ENCODE results near the gene MRPL48.
"Not testable (repeated sequence)": the region's sequence is repeated elsewhere in the genome, so short reads cannot be mapped to it uniquely, and the experiment has no call there.

MRPL48 gene

DNA sequence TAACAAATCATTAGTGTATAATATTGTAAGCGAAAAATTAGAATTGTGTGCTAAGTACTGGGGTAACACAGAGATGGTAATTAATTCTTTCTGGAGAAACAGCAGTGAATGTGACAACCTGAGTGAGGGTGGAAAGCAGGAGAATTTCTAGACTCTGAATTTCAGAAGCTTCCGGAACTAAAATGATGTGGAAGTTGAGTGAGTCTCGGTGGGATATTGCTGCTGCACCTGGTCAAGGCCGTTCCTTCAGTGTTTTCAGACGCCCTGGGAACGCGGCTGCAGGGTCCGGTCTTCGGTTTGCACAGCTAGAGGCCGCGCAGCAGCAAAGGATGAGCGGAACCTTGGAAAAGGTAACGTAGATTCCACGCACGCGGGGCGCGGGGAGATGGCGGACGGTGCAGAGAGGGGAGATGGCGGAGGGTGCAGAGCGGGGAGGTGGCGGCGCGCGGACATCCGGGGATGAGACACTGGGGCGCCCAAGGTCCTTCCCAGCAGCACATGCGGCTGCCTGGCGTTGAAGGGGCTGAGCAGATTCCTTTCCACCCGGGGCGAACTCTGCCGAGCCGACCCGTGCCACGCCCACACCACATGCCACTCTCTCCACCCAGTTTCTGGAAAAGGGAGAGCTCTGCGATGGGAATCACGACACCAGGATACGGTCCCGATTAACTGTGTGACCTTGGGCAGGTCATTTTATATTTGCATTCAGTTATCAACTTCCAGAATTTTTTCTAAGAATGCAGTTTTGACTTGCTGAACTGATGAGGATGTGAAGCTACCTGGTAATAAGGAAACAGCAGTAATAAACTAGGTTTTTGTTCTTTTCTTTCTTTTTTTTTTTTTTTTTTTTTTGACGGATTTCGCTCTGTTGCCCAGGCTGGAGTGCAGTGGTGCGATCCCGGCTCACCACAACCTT is at the start of gene MRPL48:
TSS of gene MRPL48 (plus strand) at position 232 of the 916 bp plus-strand sequence. CDS start at position 330, 98 bp downstream.
- peak; percentile 92 for DNase-seq

DNA sequence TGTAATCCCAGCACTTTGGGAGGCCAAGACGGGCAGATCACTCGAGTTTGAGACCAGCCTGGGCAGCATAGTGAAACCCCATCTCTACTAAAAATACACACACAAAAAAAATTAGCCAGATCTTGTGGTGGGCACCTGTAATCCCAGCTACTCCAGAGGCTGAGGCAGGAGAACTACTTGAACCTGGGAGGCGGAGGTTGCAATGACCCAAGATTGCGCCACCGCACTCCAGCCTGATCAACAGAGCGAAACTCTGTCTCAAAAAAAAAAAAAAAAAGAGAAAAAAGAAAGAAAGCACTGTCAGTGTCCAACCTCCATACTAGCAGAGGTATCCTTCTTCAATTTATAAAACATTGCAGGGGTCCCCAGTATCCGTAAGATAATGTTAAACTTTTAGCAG is 44.6 kb upstream of the MRPL48 start:
- no peak for DNase-seq

DNA sequence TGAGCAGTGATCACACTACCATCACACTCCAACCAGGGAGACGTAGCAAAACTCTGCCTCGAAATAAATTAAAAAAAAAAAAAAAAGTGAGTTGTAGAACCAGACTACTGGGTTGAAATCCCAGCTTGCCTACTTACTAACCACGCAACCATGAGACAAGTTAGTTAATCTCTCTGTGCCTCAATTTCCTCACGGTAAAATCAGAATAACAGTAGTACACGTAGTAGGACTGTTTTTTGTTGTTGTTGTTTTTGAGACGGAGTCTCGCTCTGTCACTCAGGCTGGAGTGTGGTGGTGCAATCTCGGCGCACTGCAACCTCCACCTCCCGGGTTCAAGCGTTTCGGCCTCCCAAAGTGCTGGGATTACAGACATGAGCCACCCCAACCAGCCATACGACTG is 41.0 kb upstream of the MRPL48 start:
- no peak for DNase-seq

DNA sequence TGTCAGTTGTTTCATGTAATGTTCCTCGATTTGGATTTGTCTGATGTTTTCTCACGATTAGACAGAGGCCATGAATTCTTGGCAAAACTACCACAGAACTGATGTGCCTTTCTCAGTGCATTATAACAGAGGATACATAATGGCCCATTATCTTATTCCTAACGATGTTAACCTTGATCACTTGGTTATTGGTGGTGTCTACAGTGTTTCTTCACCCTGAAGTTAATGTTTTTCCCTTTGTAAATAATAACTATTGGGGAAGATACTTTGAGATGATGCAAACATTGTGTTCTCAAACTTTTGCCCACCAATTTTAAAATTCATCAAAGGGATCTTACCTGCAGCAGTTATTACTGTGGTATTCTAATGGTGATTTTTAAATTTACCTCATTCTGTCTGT is 39.9 kb upstream of the MRPL48 start:
- no peak for DNase-seq

DNA sequence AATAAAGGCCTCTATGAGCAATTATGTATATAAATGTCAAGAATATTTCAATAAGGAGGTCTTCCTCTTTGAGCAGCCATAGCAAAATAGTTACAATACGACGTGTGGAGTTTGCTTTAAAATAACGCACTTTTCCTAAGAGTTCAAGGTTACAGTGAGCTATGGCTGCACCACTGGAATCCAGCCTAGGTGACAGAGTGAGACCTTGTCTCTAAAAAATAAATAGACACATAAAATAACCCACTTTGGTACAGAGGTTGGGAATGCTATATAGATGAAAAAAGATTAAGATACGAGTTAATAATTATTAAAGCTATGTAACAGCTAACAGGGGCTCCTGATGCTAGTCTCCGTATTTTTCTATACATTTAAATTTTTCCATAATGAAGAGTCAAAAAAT is 39.4 kb upstream of the MRPL48 start:
- no peak for DNase-seq

DNA sequence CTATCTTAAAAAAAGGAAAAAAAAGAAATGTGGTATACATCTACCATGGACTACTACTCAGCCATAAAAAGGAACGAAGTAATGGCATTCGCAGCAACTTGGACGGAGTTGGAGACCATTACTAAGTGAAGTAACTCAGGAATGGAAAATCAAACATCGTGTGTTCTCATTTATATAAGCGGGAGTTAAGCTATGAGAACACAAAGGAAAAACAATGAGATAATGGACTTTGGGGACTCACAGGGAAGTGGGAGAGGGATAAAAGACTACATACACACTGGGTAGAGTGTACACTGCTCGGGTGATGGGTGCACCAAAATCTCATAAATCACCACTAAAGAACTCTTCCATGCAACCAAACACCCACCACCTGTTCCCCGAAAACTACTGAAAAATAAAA is 38.6 kb upstream of the MRPL48 start:
- no peak for DNase-seq

DNA sequence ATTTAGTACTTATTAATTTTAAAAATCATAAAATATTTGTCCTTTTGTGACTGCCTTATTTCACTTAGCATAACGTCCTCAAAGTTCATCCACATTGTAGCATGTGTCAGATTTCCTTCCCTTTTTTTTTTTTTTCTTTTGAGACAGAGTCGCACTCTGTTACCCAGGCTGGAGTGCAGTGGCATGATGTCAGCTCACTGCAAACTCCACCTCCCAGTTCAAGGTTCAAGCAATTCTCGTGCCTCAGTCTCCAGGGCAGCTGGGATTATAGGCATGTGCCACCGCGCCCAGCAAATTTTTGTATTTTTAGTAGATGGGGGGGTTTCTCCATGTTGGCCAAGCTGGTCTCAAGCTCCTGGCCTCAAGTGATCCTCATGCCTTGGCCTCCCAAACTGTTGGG is 37.4 kb upstream of the MRPL48 start:
- no peak for DNase-seq

DNA sequence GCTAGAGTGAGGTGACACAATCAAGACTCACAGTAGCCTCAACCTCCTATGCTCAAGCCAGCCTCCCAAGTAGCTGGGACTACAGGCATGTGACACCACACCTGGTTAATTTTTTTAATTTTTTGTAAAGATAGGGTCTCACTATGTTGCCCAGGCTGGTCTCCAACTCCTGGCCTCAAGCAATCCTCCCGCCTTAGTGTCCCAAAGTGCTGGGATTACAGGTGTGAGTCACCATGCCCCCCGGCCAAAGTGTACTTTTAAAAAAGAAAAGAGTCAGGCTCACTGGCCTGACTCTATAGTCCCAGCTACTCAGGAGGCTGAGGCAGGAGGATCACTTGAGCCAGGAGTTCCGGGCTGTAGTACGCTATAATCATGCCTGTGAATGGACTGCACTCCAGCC is 36.8 kb upstream of the MRPL48 start:
- DNase-seq: not testable (repeated sequence)

DNA sequence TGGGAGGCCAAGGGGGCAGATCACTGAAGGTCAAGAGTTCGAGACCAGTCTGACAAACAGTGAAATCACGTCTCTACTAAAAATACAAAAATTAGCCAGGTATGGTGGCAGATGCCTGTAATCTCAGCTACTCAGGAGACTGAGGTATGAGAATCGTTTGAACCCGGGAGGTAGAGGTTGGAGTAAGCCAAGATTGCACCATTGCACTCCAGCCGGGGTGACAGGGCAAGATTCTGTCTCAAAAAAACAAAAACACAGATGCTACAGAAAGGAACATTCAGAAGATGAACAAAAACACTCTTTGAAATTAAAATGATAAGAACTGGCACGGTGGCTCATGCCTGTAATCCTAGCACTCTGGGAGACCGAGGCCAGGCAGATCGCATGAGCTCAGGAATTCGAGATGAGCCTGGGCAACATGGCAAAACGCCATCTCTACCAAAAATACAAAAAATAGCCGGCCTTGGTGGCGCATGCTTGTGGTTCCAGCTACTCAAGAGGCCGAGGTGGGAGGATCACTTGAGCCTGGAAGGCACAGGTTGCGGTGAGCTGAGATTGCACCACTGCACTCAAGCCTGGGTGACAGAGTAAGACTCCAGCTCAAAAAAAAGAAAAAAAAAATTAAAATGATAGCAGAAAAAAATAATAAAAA is 35.3 kb upstream of the MRPL48 start:
- no peak for DNase-seq

DNA sequence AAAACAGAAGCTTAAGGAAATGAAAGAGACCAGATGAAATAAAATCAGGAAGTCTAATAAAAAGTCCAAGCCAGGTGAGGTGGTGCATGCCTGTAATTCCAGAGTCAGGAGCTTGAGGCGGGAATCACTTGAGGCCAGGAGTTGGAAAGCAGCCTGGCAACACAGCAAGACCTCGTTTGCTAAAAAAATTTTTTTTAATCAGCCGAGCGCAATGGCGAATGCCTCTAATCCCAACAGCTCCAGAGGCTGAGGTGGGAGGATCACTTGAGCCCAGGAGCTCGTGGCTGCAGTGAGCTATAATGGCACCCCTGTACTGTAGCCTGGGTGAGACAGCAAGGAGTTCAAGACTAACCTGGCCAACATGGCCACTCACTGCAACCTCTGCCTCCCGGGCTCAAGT is 34.8 kb upstream of the MRPL48 start:
- DNase-seq: no peak

DNA sequence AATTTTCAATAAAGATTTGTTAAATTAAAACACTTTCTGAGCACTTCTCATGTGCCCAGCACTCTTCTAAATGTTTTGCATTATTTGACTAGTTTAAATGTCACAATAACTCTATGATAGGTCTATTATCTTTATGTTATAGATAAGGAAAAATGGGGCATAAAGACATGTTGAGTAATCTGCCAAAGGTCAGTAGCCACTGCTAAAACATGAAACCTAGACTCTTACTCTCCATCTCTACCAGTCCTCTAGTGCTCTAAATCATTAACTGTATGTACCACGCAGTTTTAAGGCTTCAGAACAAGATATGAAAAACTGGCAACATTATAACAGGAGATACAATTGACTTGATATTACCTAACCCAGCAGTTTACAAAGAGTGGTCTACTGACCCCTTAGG is 33.7 kb upstream of the MRPL48 start:
- DNase-seq: no peak

DNA sequence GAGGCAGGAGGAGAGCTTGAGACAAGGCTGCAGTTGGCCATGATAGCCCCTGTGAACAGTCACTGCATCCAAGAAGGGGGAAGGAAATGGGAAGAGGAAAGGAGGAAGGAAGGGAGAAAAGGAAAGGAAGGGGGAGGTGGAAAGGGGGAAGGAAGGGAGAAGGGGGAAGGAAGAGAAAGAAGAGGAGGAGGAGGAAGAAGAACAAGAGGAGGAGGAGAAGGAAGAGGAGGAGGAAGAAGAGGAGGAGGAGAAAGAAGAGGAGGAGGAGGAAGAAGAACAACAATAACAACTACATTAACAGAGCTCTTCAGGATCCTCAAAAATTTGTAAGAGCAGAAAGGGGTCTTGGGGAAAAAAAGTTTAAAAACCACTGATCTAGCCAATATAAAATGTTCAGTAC is 32.0 kb upstream of the MRPL48 start:
- no peak for DNase-seq

DNA sequence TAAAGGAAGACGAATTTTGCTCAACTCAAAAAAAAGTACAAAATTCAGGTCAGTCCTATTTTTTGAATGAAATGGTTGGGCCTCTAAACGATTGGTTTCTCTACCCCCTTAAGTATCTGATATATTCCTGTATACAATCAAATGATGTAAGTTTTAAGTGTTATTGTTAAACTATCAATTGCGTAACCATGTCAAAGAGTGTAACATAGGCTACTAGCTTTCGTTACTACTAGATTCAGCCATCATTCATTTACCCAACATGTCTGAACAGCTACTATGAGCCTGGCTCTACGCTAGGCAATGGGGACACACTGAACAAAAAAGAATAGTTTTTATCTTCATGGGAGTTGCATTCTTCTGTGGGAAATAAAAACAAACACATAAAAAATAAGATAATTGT is 30.1 kb upstream of the MRPL48 start:
- DNase-seq: no peak

DNA sequence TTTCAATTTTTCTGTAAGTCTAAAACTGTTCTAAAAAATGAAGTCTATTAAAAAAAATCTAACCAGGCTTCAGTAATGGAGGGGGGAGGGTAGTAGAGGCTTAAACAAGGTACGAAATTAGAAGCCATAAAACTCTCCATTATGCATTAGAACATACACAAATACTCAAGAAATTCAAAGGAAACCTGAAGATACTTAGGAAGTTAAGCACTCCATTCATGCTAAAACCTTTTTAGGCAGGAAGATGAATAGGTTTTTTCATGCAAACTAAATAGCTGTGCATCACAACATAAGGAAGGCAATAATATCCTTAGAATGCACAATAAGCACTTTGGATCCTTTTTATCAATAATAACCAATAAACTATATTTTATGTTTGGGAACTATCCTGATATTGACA is 29.2 kb upstream of the MRPL48 start:
- no peak for DNase-seq

DNA sequence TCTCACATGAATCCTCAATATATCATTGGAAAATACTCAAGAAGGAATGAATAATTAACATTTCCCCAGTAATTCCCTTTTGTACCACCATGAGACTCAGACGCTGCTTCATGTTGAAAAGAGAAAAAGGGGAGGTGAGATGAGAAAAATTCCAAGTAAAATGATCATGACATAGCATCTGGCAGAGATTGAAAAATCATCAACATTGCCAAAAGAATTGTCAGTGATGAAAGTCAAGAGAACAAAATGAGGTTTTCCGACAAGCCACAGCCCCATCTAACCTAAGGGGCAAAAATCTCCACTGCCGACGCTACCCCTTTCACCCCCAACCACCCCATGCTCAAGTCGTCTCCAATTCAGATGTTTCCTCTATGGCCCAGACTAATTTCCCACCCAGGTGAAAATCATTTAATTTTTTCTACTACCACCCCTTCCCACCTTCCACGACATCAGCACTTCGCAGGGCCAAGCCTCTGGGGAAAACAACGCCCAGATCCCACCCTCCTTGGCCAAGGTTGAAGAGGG is 28.0 kb upstream of the MRPL48 start:
- DNase-seq: no peak

DNA sequence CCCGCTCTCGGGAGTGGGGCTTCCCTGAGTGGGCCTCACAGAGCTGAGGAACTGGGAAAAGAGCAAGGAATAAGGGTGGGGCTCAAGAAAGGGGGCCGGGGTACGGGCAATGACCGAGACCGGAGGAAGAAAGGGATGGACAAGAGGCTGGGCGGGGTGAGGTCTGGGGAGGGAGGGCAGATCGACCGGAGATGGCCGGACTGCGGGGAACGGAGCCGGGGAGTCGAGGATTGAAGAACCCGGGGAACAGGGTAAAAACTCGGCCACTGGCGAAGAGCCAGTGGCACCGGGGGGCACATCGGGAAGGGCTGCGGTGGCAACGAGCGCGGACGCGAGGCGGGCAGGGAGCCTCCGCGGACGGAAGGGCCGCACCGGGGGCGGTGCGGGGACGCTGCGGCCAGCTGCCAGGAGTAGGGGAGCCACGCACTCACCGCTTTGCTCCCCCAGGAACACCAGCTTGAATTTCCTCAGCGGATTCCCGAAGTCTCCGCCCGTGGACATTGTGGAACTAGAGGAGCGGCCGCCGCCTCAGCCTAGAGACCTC is 27.5 kb upstream of the MRPL48 start:
- peak; percentile 37 for DNase-seq

DNA sequence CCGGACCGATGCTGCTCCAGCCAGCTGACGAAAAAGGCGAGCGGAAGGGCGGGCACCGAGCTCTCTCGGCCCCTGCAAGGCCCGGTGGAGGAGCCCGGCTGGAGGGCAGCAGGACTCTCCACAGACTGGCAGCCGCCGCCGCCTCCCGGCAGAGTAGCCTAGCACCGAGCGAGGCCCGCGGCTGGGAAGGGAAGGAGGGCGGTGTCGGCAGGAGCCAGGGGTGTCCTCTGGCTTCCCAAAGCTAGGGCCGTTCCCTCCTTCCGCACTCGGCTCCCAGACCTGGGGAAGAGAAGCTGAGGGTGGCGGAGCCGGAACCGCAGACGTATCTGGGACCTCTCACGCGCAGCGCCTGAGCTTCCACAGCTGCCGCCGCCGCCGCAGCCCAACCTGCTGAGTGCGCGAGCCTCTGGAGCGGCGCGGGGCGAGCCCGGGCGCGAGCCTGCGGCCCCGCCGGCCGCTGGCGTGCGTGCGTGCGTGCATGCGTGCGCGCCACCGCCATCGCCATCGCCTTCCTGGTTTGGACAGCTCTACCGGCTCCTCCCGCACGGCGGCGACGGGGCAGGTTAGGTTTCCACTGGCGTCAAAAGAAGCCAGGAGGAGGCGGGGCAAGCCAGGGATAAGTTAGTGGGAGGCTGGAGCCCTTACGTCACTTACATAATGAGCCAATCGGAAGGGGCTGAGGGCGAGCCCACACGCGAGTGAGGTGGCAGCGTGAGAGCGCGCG is 26.8 kb upstream of the MRPL48 start, which contains the start of gene RAB6A:
TSS of gene RAB6A (minus strand) at position 396 of the 724 bp plus-strand sequence. CDS start 439 bp downstream, outside the sequence.
- peak; percentile 99 for DNase-seq

DNA sequence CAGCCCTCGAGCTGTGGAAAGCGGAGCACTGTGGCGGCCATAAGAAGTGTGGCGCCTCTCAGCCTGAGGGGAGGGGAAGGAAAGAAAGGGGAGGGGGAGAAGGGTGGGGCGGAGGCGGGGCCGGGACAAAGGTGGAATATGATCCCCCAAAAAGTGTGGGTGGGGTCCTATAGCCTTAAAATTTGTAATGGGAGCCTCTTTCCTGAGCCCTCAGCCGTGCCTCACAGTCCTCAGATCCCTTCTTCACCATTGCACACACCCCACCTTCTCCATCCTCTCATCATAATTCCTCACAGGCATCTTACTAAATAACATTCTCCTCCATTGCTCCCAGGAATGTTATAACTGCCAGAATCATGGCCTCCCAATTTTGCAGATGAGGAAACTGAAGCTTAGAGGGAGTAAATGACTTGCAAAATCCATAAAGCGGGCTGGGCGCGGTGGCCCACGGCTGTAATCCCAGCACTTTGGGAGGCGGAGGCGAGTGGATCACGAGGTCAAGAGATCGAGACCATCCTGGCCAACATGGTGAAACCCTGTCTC is 26.2 kb upstream of the MRPL48 start:
- DNase-seq: no peak

DNA sequence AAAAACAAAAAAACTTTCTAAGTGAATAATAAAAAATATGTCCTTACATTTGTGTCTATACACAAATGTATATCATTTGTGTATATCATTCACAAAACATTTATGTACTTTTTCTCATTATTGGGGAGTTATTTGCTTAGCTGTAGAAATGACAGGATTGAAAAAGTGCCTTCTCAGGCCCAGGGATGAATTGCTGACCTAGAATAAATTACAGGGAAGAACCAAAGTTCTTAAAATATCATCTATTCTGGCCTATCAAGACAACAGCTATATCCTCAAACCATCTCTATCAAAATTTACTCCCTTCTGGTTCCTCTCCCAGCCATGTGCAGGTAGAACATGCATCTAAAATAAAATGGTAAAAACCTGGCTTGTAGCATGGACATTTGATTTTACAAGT is 24.9 kb upstream of the MRPL48 start:
- no peak for DNase-seq

DNA sequence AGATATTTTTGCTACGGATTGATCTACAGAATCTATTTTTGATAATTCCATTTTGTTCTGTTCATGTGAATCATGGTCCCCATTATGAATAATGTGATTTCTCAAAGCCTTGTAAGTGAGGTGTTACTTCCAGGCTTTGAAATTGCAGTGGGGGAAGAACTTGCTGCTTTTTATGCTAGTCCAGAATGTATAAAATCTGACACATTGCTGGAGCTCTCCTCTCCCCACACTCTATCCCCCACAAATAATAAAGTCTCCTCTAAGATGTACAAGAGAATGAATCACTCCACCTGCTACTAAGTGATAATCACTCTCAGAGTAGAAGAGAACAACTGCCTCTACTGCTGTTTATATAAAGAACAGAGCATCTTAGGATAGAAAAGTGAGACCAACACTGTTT is 20.9 kb upstream of the MRPL48 start:
- no peak for DNase-seq

DNA sequence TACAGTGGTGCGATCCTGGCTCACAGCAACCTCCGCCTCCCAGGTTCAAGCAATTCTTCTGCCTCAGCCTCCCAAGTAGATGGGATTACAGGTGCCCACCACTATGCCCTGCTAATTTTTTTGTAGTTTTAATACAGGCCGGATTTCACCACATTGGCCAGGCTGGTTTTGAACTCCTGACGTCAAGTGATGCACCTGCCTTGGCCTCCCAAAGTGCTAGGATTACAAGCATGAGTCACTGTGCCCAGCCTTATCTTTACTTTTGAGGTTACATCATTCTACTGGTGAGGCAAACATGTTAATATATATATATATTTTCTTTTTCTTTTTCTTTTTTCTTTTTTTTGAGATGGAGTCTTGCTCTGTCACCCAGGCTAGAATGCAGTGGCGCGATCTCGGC is 16.9 kb upstream of the MRPL48 start:
- not testable (repeated sequence) for DNase-seq

DNA sequence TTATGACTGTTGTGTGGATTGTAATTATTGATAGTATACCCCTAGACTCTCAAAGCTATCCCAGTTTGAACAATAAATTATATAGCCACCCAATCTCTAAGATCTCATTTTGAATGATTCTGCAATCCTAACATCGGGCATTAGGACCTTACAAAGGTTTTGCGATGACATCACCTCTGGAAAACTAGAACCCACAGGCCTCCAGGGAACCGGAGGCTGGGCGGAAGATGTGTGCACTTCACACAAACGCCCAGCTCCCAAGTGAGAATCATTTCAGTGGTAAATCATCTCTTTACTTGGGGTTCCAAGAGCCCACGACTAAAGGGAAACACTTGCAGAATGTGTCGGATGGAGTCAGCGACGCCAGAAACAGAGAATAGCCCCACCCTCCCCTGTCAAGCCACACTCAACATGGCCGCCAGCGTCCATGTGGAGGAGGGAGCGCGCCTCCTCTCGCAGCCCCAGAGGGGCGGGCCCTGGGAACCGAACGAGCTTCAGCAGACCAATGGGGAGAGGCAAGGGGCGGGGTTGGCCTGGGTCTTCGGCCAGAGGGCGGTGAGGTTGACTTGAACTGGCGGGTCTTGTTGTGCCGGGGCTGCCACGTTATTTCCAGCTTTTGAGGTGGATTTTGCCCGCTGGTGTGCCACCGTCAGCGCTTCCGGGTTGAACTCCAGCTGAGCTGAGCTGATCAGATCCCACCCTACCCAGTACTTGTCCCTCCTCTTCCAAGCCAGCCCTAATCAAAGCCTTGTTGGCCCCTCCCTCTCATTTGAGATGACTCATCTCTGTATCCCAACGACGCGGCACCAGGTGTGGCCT is 8.4 kb upstream of the MRPL48 start:
- peak; percentile 98 for DNase-seq

All from stimulated activated CD8-positive, alpha-beta memory T cell treated with anti-CD3 and anti-CD28 coated beads, Interleukin-4, amount 100 ng/mL, for 48 hours (primary cell).